Stimulated activated CD4-positive, alpha-beta T cell treated with anti-CD3 and anti-CD28 coated beads, TNF-alpha, amount 100 ng/mL, for 4 hours (primary cell): ENCODE measurements around the gene SPRED2.

Experiments used
- DNase-seq, 3 experiments: peaks; one replicate each; pipeline ENCODE4 v3.0.0-alpha.2; 2020; ENCODE audit warnings: low read depth in 3 of 3

Gene SPRED2

DNA sequence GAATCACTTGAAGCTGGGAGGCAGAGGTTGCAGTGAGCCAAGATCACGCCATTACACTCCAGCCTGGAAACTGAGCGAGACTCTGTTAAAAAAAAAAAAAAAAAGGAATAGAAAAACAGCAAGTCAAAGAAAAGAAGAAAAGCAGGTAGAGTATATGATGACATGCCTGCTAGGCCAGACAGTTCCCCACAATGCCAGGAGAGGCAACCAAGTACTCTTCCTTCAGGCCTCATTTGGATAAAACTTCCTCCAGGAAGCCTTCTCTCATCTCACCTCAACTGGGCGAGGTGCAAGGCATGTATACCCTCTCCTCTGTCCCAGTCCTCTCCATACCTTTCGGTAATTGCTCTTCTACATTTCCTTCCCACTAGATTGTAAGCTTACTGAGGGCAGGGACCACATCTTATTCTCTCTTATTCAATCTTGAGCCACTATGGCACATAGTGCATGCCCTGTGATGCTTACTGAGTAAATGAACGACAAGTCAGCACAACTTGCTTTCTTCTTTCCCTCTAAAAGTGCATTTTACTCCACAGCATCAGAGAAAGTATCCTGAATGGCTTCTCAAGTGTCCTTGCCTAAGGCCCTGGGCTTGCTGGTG lies 10.1 kb upstream of the SPRED2 start:
- no peak for DNase-seq

DNA sequence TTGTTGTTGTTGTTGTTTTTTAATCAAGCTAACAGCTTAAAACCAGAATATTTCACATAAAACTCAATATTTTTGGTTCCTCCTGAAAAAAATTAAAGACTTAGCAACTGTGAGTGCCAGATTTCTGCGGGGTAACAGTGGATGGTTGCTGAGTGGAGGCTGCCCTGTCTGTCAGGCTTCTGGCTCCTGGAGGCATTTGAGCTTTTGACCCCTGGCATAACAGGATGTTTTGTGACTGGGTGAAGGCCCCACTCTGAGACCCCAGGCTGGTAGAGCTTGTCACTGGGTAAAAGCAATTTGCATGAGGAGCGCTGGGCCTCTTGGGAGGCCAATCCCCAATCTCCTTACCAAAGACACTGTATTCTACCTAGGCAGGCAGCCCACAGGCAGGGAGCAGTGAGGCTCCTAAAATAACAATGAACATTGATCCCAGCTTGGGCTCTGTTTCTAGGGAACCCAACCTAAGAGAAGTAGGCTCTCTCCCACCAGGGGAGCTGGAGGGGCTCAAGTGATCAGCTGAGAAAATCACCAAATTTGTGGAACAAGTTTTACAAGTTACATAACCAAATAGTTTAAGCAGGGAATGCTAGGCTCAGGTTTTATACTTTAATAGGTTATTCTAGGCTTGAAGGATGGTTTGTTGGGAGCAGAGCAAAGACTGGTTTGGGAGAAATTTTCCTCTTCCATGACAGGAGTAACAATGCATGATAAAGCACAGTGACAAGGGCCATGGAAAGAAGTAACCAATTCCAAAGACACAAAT lies 5.9 kb upstream of the SPRED2 start:
- no peak for DNase-seq

GRCh38 chr2:65437392-65438135 lies 5.2 kb upstream of the SPRED2 start:
- DNase-seq, result no peak

- DNase-seq, result no peak
Measured at GRCh38 chr2:65436824-65437221, 4.4 kb upstream of the SPRED2 start.

GRCh38 chr2:65436169-65436823 lies 3.9 kb upstream of the SPRED2 start:
- no peak for DNase-seq

DNA sequence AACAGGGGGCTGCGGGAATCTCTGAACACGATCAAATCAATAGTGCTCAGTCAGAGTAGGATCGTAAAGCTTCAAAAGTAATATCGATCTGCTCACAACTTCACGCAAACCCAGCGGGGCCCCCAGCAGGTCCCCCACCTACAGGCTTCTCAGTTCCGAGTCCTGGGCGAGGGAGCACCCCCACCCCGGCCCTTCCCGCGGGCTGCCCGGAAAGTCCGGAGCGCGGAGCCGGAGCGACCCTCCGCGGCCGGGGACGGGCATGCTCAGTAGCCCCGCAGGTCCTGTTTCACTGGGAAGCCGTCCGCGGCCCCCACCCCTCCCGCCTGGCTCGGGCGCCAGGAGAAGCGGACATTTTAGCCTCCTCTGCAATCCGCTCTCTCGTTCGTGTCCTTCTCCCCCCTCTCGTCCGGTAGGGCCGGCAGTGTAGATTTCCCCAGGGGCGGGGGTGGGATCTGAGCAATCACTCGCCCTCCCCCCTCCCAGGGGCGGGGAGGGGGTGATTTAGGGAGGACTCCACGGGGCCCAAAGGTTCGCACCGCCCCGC lies 3.3 kb upstream of the SPRED2 start:
- DNase-seq, result peak in 1 of 3 experiments; percentile 6

DNA sequence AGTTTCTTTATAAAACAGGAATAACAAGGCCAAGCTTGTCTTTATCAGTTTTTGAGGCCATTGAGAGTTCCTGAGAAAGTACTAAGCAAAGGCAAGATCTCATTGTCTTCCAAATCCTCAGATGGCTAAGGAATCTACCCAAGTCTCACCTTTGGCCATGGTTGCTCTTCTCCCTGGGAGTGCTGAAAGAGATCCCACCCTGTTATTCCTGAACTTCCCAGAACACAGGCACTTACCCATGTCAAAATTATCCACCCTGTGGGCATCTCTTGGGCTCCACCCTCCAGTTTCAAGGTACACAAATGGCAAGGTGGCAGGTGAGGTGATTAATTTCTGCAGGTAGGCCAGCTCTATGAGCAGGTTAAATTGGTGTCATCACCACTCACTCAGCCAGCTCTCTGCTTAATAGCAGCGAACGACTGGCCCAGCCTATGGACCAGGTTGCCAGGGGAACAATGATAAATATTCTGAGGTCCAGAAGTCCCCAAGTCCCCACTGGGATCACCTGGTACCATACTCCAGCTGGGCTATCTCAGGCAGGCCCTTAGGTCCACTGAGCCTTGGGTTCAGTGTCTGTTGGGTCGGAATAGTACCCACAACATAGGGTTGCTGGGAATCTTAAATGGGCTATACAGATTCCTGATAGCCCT lies 2.3 kb upstream of the SPRED2 start:
- no peak for DNase-seq

- DNase-seq, result peak in 1 of 3 experiments; percentile 16
Measured at GRCh38 chr2:65431421-65432226, 775 bp downstream of the SPRED2 start.

DNA sequence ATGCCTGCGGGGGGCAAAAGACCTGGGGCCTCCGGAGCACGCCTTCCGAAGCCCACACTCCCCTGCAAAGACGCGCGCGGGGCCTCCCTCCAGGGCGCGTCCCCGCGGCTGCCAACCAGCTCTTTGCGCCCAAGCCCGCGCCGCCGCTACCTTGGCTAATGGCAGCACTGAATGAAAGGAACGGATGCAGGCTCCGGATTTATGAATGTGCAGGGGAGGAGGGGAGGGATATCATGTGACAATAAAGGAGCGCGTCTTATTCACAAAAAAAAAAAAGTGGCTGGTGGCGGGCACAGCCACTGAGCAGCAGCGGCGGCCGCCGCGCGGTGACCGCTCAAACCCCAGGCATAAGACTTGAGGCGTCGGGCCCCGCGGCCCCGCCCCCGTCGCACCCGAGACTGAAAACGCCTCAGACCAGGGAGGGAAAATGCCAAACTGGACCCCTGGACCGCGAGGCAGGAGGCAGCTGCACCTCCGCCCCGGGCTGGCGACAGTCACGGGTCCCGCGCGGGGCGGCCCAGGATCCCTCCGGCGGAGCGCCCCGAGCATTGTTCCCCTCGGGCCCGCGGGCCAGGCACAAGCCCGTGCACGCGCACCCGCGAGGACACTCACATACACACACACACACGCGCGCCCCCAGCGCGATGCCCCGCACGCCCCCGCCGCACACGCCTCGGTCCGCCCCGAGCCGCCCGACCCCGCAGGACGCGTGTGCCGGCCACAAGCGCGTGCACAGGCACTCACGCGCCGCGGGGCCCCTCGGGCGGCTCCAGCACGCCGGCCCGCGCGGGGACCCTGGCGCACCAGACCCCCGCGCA lies 1.6 kb downstream of the SPRED2 start:
- DNase-seq, result peak in 2 of 3 experiments; percentile 22 to 43

GRCh38 chr2:65429786-65430602 lies 2.4 kb downstream of the SPRED2 start:
- no peak for DNase-seq

DNA sequence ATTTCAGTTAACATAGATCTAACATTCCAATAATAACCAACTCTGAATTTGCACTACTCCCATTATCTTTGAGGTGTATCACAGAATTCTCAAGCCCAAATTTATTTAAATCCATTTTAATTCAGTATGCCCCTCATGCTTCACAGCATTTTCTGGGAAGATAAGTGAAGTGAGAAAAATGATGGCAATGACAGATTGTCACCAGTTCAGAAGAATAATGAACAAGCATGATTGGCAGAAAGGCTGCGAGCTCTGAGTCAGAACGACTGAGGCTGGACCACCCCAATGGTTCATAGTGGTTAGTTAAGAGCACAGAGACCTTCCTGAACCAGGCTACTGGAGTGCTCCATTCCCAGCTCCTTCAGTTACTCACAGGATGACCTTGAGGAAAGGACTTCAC lies 4.9 kb downstream of the SPRED2 start:
- no peak for DNase-seq

GRCh38 chr2:65425276-65425675 lies 7.1 kb downstream of the SPRED2 start:
- no peak for DNase-seq

- DNase-seq, result no peak
Measured at GRCh38 chr2:65424391-65424790, 8.0 kb downstream of the SPRED2 start.

- no peak for DNase-seq
Measured at GRCh38 chr2:65421432-65421748, 11.0 kb downstream of the SPRED2 start.

- no peak for DNase-seq
Measured at GRCh38 chr2:65420712-65421431, 11.5 kb downstream of the SPRED2 start.

DNA sequence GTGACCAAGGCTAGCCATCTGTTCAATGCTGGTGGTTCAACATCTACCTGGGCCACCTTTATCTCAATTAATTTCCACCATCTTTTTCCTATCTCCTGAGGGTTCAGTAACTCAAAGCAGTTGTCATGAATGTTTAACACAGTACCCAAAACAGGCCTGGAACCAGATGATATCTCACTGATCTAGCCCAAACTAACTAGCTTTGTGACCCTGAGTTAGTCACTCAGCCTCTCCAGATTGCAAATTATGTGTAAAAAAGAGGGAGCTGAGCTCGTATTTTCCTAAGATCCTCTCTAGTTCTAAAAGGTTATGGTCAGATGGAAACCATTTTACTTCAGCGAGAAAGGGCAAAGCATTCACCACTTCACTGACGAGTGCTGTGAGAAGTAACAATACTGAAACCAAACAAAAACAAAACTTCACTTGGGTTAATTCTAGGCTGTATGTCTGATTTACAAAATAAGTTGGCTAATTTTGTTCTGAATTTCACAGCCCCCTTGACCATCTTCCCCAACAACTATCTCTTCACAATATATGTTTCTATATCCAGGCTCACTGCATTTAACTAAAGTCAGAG lies 14.8 kb downstream of the SPRED2 start:
- DNase-seq, result no peak

GRCh38 chr2:65416945-65417344 lies 15.5 kb downstream of the SPRED2 start:
- DNase-seq, result no peak

DNA sequence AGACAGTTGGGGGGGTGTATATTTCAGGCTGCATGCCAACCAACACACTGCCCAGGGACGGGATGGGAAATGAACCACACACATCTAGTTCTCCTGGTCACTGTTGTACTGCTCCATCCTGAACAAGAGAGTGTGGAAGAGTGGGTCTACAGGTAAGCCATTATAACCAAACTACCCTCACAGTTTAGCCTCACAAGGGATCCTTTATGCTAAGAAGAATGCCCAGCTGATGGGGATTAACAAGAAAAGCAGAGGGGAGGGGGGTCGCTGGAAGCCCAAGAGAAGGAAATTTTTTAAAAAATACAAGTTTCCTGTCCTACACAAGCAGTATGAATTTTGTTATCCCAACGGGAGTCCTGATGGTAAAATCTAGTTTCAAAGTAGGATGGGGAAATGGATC lies 16.1 kb downstream of the SPRED2 start:
- DNase-seq, result no peak
